GM04503 (cell line): ENCODE data around the gene STXBP1.
"Not testable (repeated sequence)": the region's sequence is repeated elsewhere in the genome, so short reads cannot be mapped to it uniquely, and the experiment has no call there.

Source experiments
- DNase-seq: peaks from one replicate; pipeline ENCODE4 v3.0.0-alpha.2; 2012; ENCODE audit warnings: low read depth

Gene STXBP1

GRCh38 chr9:127621339-127621970, 9.4 kb downstream of the STXBP1 start:
- DNase-seq = not testable (repeated sequence)

GRCh38 chr9:127626752-127627493, 14.8 kb downstream of the STXBP1 start:
- DNase-seq = no peak

GRCh38 chr9:127627494-127627855, 15.4 kb downstream of the STXBP1 start:
- DNase-seq = no peak

GRCh38 chr9:127628758-127629467, 16.8 kb downstream of the STXBP1 start:
- no peak for DNase-seq

GRCh38 chr9:127629468-127630081, 17.5 kb downstream of the STXBP1 start:
- DNase-seq = no peak

- DNase-seq = no peak
Measured at GRCh38 chr9:127633216-127633862, 21.3 kb downstream of the STXBP1 start.

GRCh38 chr9:127634021-127634420, 21.9 kb downstream of the STXBP1 start:
- DNase-seq = no peak

GRCh38 chr9:127634698-127635097, 22.6 kb downstream of the STXBP1 start:
- no peak for DNase-seq

- no peak for DNase-seq
Measured at GRCh38 chr9:127635201-127635735, 23.2 kb downstream of the STXBP1 start.

- peak; percentile 64 for DNase-seq
Measured at GRCh38 chr9:127637322-127637847, 25.3 kb downstream of the STXBP1 start.

GRCh38 chr9:127640908-127641545, 28.9 kb downstream of the STXBP1 start:
- DNase-seq = no peak

GRCh38 chr9:127642082-127642740, 30.1 kb downstream of the STXBP1 start:
- DNase-seq = no peak

GRCh38 chr9:127644146-127644827, 32.2 kb downstream of the STXBP1 start:
- no peak for DNase-seq

- no peak for DNase-seq
Measured at GRCh38 chr9:127644943-127645342, 32.9 kb downstream of the STXBP1 start.

GRCh38 chr9:127647451-127647850, 35.4 kb downstream of the STXBP1 start:
- DNase-seq = no peak

GRCh38 chr9:127650518-127650917, 38.4 kb downstream of the STXBP1 start:
- no peak for DNase-seq

- DNase-seq = no peak
Measured at GRCh38 chr9:127651697-127652610, 39.9 kb downstream of the STXBP1 start.

GRCh38 chr9:127652733-127653132, 40.7 kb downstream of the STXBP1 start:
- no peak for DNase-seq

- DNase-seq = no peak
Measured at GRCh38 chr9:127654619-127655018, 42.5 kb downstream of the STXBP1 start.
